Measurements from ENCODE around the gene GPRC5C.
"Not testable (repeated sequence)": the region's sequence is repeated elsewhere in the genome, so short reads cannot be mapped to it uniquely, and the experiment has no call there.

Gene GPRC5C

GRCh38 chr17:74404218-74404617 lies 27.7 kb upstream of the GPRC5C start:
- ChIA-PET POLR2A (ENCODE audit: low non-redundant PET) (no interaction called here), CTCF (interaction anchor here (0.6 kb wide), 1 partner anchor 11 kb away, joined by 3 read pairs; no protein-coding TSS in a partner anchor)
- H3K27ac ChIP-seq, result no peak overlapping the region
- no peak for DNase-seq (ENCODE audit: low spot score)
- TF ChIP-seq CTCF (conservative IDR thresholded peaks at IDR 0.05; ENCODE audit: low read depth), result no peak

GRCh38 chr17:74404789-74405188 lies 27.1 kb upstream of the GPRC5C start:
- CTCF ChIA-PET, result interaction anchor here (0.6 kb wide), 1 partner anchor 11 kb away, joined by 3 read pairs; no protein-coding TSS in a partner anchor
- no peak for DNase-seq (ENCODE audit: low spot score)
- no peak overlapping the region for H3K27ac ChIP-seq
- TF ChIP-seq CTCF (conservative IDR thresholded peaks at IDR 0.05; ENCODE audit: low read depth), result no peak
- POLR2A ChIA-PET (ENCODE audit: low non-redundant PET), result no interaction called here

GRCh38 chr17:74405311-74405710 lies 26.6 kb upstream of the GPRC5C start:
- POLR2A ChIA-PET (ENCODE audit: low non-redundant PET); H3K27ac ChIP-seq; DNase-seq (ENCODE audit: low spot score): not testable (repeated sequence)
- CTCF ChIA-PET, result interaction anchor here (0.7 kb wide), 1 partner anchor 26 kb away, joined by 3 read pairs; no protein-coding TSS in a partner anchor

GRCh38 chr17:74407384-74407783 lies 24.5 kb upstream of the GPRC5C start:
- no peak overlapping the region for H3K27ac ChIP-seq
- DNase-seq (ENCODE audit: low spot score), result no peak
- ChIA-PET POLR2A (ENCODE audit: low non-redundant PET) (no interaction called here), CTCF (no interaction called here)
- TF ChIP-seq CTCF (conservative IDR thresholded peaks at IDR 0.05; ENCODE audit: low read depth), result no peak

- no peak for DNase-seq (ENCODE audit: low spot score)
- TF ChIP-seq CTCF (conservative IDR thresholded peaks at IDR 0.05; ENCODE audit: low read depth), result no peak; the same call in 1 of the 2 replicates
- H3K27ac ChIP-seq, result no peak overlapping the region
- POLR2A ChIA-PET (ENCODE audit: low non-redundant PET), result no interaction called here
- CTCF ChIA-PET, result interaction anchor here (0.6 kb wide), 1 partner anchor 61 kb away, joined by 3 read pairs; no protein-coding TSS in a partner anchor
These were observed 23.6 kb upstream of the GPRC5C start for GRCh38 chr17:74408262-74408661.

- ChIA-PET POLR2A (ENCODE audit: low non-redundant PET) (no interaction called here), CTCF (interaction anchor here (0.7 kb wide), 1 partner anchor 45 kb away, joined by 4 read pairs; no protein-coding TSS in a partner anchor)
- TF ChIP-seq CTCF (conservative IDR thresholded peaks at IDR 0.05; ENCODE audit: low read depth), result no peak
- no peak overlapping the region for H3K27ac ChIP-seq
- no peak for DNase-seq (ENCODE audit: low spot score)
These were observed 23.1 kb upstream of the GPRC5C start for GRCh38 chr17:74408815-74409214.

- 0 out of 2 replicates have a peak overlapping the region, but pooled peaks have one; percentile 2 for H3K27ac ChIP-seq
- DNase-seq (ENCODE audit: low spot score), result no peak
- POLR2A ChIA-PET (ENCODE audit: low non-redundant PET), result no interaction called here
- CTCF ChIA-PET, result interaction anchor here (1.3 kb wide), 1 partner anchor 47 kb away, joined by 4 read pairs; no protein-coding TSS in a partner anchor
- TF ChIP-seq CTCF (conservative IDR thresholded peaks at IDR 0.05; ENCODE audit: low read depth), result no peak
These were observed 21.9 kb upstream of the GPRC5C start for GRCh38 chr17:74410001-74410443.

All from RWPE1 (cell line).